Keratinocyte (primary cell): ENCODE data around the gene CXorf65. TPM values are rescaled to one million over a fixed set of nuclear protein-coding genes. Genes with fewer than 3 reads are reported as not detected.

Experiments used
- DNase-seq: peaks from one replicate; pipeline ENCODE4 v3.0.0-alpha.2; 2011; ENCODE audit warnings: low read depth, missing footprints, low spot score
- FAIRE-seq: peaks from 2 replicates; lab custom pipeline; 2011; peaks lifted over from hg19 to GRCh38; lab: Jason Lieb, UNC
- H2AFZ ChIP-seq: 2 replicates; pipeline ENCODE4 v1.6.0; 2012; ENCODE audit warnings: low read length, control low read depth, inconsistent platforms; ENCODE audit not compliant: control insufficient read depth
- H3K27ac ChIP-seq: 2 replicates; pipeline ENCODE4 v1.5.1; 2011; ENCODE audit warnings: low read length; ENCODE audit not compliant: control insufficient read depth, insufficient read depth
- H3K27me3 ChIP-seq: 3 replicates; pipeline ENCODE4 v1.6.0; 2011; ENCODE audit warnings: low read length; ENCODE audit not compliant: control insufficient read depth, insufficient read depth; ENCODE audit errors: extremely low read depth
- H3K36me3 ChIP-seq, 2 experiments: 2 replicates in 1 of 2; 3 replicates in 1 of 2; pipeline ENCODE4 v1.5.1; 2011; ENCODE audit warnings: low read length in 2 of 2, mild to moderate bottlenecking in 1 of 2; ENCODE audit not compliant: control insufficient read depth in 2 of 2, insufficient read depth in 2 of 2; ENCODE audit errors: extremely low read depth in 1 of 2
- H3K4me1 ChIP-seq: 3 replicates; pipeline ENCODE4 v1.5.1; 2011; ENCODE audit warnings: low read length; ENCODE audit not compliant: control insufficient read depth, insufficient read depth; ENCODE audit errors: extremely low read depth
- H3K4me2 ChIP-seq: 3 replicates; pipeline ENCODE4 v1.6.0; 2011; ENCODE audit warnings: low read depth, low read length; ENCODE audit not compliant: control insufficient read depth, insufficient read depth; ENCODE audit errors: extremely low read depth
- H3K4me3 ChIP-seq, 3 experiments: fragments of 200-600 bp in 1 of 3; sonication (generic) in 1 of 3; 2 replicates in 2 of 3; 3 replicates in 1 of 3; pipeline ENCODE4 v1.5.1; 2011 to 2016; ENCODE audit warnings: low read length in 3 of 3, mild to moderate bottlenecking in 3 of 3, control low read depth in 2 of 3, inconsistent platforms in 1 of 3, low read depth in 1 of 3, mixed read lengths in 1 of 3, mixed run types in 1 of 3, moderate library complexity in 1 of 3; ENCODE audit not compliant: control insufficient read depth in 2 of 3, insufficient read depth in 2 of 3; ENCODE audit errors: extremely low read depth in 1 of 3
- H3K79me2 ChIP-seq: 2 replicates; pipeline ENCODE4 v1.6.0; 2012; ENCODE audit warnings: low read length; ENCODE audit not compliant: control insufficient read depth, insufficient read depth
- H3K9ac ChIP-seq: 3 replicates; pipeline ENCODE4 v1.6.0; 2011; ENCODE audit warnings: low read length; ENCODE audit not compliant: control insufficient read depth, insufficient read depth; ENCODE audit errors: extremely low read depth
- H3K9me1 ChIP-seq: 3 replicates; pipeline ENCODE4 v1.6.0; 2011; ENCODE audit warnings: low read length; ENCODE audit not compliant: control insufficient read depth, insufficient read depth; ENCODE audit errors: extremely low read depth
- H3K9me3 ChIP-seq: 2 replicates; pipeline ENCODE4 v1.5.1; 2012; ENCODE audit warnings: low read depth, low read length; ENCODE audit not compliant: control insufficient read depth
- H4K20me1 ChIP-seq: 3 replicates; pipeline ENCODE4 v1.6.0; 2011; ENCODE audit warnings: low read length; ENCODE audit not compliant: control insufficient read depth, insufficient read depth; ENCODE audit errors: extremely low read depth
- CTCF ChIP-seq, 3 experiments: IDR thresholded peaks in 1 of 3; conservative IDR thresholded peaks in 1 of 3; optimal IDR thresholded peaks in 1 of 3; 2 replicates in 2 of 3; 3 replicates in 1 of 3; pipeline versions ENCODE3 to v1.5.1; 2011; ENCODE audit warnings: low read length in 3 of 3, mild to moderate bottlenecking in 3 of 3, moderate library complexity in 2 of 3, control low read depth in 1 of 3, inconsistent platforms in 1 of 3; ENCODE audit not compliant: insufficient read depth in 2 of 3; ENCODE audit errors: extremely low read depth in 1 of 3
- EZH2 ChIP-seq: IDR thresholded peaks from one replicate; pipeline ENCODE4 v1.6.1; 2012; ENCODE audit warnings: inconsistent platforms, mild to moderate bottlenecking, low read length, moderate library complexity
- dilution Hi-C: fragments of 300-500 bp; cut with MboI; formaldehyde crosslinking; loops from one replicate; pipeline ENCODE4 v1.7.0; 2020; ENCODE audit warnings: low sequenced_read_pairs; ENCODE audit not compliant: extremely low pct_ligation_motif_present
- polyA plus RNA-seq, 5 experiments: library from polyadenylated mRNA; depleted of rRNA in 3 of 5; stranded (reverse) in 3 of 5; stranded (forward) in 1 of 5; unstranded in 1 of 5; fragments of >200 nt; gene quantifications; 1 replicate in 1 of 5; 2 replicates in 3 of 5; 3 replicates in 1 of 5; pipeline versions ENCODE4 v1.2.1 to v1.2.3, GENCODE V29; 2011 to 2012; ENCODE audit warnings: missing spikeins in 2 of 5, low read depth in 1 of 5, low replicate concordance in 1 of 5

CXorf65 gene
- polyA plus RNA-seq, 1 donor (not counting 4 experiments of a cell fraction or from before 2014, with no cell fraction given), result not detected

- no peak for FAIRE-seq
These were observed 912 bp downstream of the CXorf65 start for GRCh38 chrX:71105628-71106027.

GRCh38 chrX:71103110-71103983 is 3.2 kb downstream of the CXorf65 start:
- dilution Hi-C loops, result no loop called here
- Histone ChIP-seq H3K4me2 (no peak overlapping the region), H4K20me1 (no peaks in the 10 kb centered on the region), H3K27ac (no peak overlapping the region), H3K27me3 (no peaks in the 10 kb centered on the region), H3K79me2 (no peaks in the 10 kb centered on the region), H2AFZ (no peak overlapping the region), H3K36me3 (no peaks in the 10 kb centered on the region), H3K9ac (no peak overlapping the region), H3K4me3 (no peak overlapping the region), H3K4me1 (no peaks in the 10 kb centered on the region), H3K9me1 (no peaks in the 10 kb centered on the region), H3K9me3 (no peaks in the 10 kb centered on the region)
- TF ChIP-seq CTCF (optimal IDR thresholded peaks at IDR 0.05 in 1 of 3, IDR thresholded peaks at IDR 0.05 in 1 of 3, conservative IDR thresholded peaks at IDR 0.05 in 1 of 3; ENCODE audit: extremely low read depth in 1 of 3, insufficient read depth in 2 of 3, low read length in 3 of 3) (no peak), EZH2 (no peak)
- no peak for FAIRE-seq
- no peak for DNase-seq

More at GRCh38 chrX:71105628-71106027, 912 bp downstream of the CXorf65 start:
- Histone ChIP-seq H3K36me3 (no peaks in the 10 kb centered on the region), H3K9ac (no peak overlapping the region), H3K4me2 (no peak overlapping the region), H2AFZ (no peak overlapping the region), H3K9me3 (no peaks in the 10 kb centered on the region), H3K27ac (no peak overlapping the region), H3K27me3 (no peaks in the 10 kb centered on the region), H3K4me3 (no peak overlapping the region), H4K20me1 (no peaks in the 10 kb centered on the region), H3K79me2 (no peaks in the 10 kb centered on the region), H3K4me1 (no peaks in the 10 kb centered on the region), H3K9me1 (no peaks in the 10 kb centered on the region)
- no peak for DNase-seq
- TF ChIP-seq EZH2, result no peak
- TF ChIP-seq CTCF (optimal IDR thresholded peaks at IDR 0.05 in 1 of 3, IDR thresholded peaks at IDR 0.05 in 1 of 3, conservative IDR thresholded peaks at IDR 0.05 in 1 of 3; ENCODE audit: extremely low read depth in 1 of 3, insufficient read depth in 2 of 3, low read length in 3 of 3), result no peak
- dilution Hi-C loops, result no loop called here
